Neural cell (in vitro differentiated cells): ENCODE data around the gene PTPRO. TPM values are rescaled to one million over a fixed set of nuclear protein-coding genes. Genes with fewer than 3 reads are reported as not detected.

Experiments
- H2AFZ ChIP-seq: fragments of 200-600, 300-800 bp; sonication (generic), shearing (Covaris generic); 2 replicates; pipeline ENCODE4 v1.6.0; 2014; ENCODE audit warnings: low read depth, mild to moderate bottlenecking, antibody characterized with exemption, low read length, moderate library complexity
- H3F3A ChIP-seq: fragments of 200-600 bp; shearing (Covaris generic); 2 replicates; pipeline ENCODE4 v1.6.1; 2016; ENCODE audit warnings: mild to moderate bottlenecking, moderate library complexity, mixed read lengths, antibody characterized with exemption, low read length; ENCODE audit not compliant: insufficient read depth, poor library complexity, severe bottlenecking
- H3K27ac ChIP-seq: fragments of 200-600, 300-800 bp; sonication (generic), shearing (Covaris generic); 2 replicates; pipeline ENCODE4 v1.5.1; 2014; ENCODE audit warnings: mild to moderate bottlenecking, low read length, moderate library complexity
- H3K27me3 ChIP-seq: fragments of 300-800, 200-600 bp; sonication (generic), shearing (Covaris generic); 2 replicates; pipeline ENCODE4 v1.6.0; 2014; ENCODE audit warnings: mild to moderate bottlenecking, low read depth, low read length, moderate library complexity; ENCODE audit not compliant: insufficient read depth
- H3K36me3 ChIP-seq: fragments of 300-800, 200-600 bp; sonication (generic), shearing (Covaris generic); 2 replicates; pipeline ENCODE4 v1.5.1; 2014; ENCODE audit warnings: mild to moderate bottlenecking, antibody characterized with exemption, low read length, moderate library complexity; ENCODE audit not compliant: insufficient read depth
- H3K4me2 ChIP-seq: fragments of 300-800, 200-600 bp; sonication (generic), shearing (Covaris generic); 2 replicates; pipeline ENCODE4 v1.6.0; 2014; ENCODE audit warnings: mild to moderate bottlenecking, low read length
- H3K4me3 ChIP-seq: fragments of 300-800, 200-600 bp; sonication (generic), shearing (Covaris generic); 2 replicates; pipeline ENCODE4 v1.5.1; 2014; ENCODE audit warnings: mild to moderate bottlenecking, low read length, moderate library complexity
- H3K79me2 ChIP-seq: fragments of 200-600 bp; shearing (Covaris generic); replicated peaks from 2 replicates; pipeline ENCODE4 v1.6.0; 2014; ENCODE audit warnings: mild to moderate bottlenecking, low read length, moderate library complexity; ENCODE audit not compliant: insufficient read depth
- H3K9ac ChIP-seq: fragments of 300-800, 200-600 bp; sonication (generic), shearing (Covaris generic); 2 replicates; pipeline ENCODE4 v1.6.1; 2016; ENCODE audit warnings: mild to moderate bottlenecking, low read length, mixed read lengths
- H3K9me2 ChIP-seq: fragments of 200-600 bp; shearing (Covaris generic); 2 replicates; pipeline ENCODE4 v1.6.1; 2016; ENCODE audit warnings: mild to moderate bottlenecking, low read length, mixed read lengths; ENCODE audit not compliant: insufficient read depth
- H3K9me3 ChIP-seq: fragments of 200-600, 300-800 bp; sonication (generic), shearing (Covaris generic); 2 replicates; pipeline ENCODE4 v1.6.1; 2016; ENCODE audit warnings: mild to moderate bottlenecking, mixed run types, low read length, moderate library complexity, mixed read lengths
- H4K20me1 ChIP-seq: fragments of 200-600 bp; shearing (Covaris generic); 2 replicates; pipeline ENCODE4 v1.6.1; 2016; ENCODE audit warnings: mild to moderate bottlenecking, mixed run types; ENCODE audit not compliant: insufficient read depth
- EP300 ChIP-seq: fragments of 450-650 bp; conservative IDR thresholded peaks from 2 replicates; pipeline ENCODE4 v1.6.1; 2014; ENCODE audit warnings: antibody characterized with exemption, mild to moderate bottlenecking, moderate library complexity; ENCODE audit not compliant: poor library complexity, severe bottlenecking
- EZH2 ChIP-seq: fragments of 200-600, 300-800 bp; shearing (Covaris generic), sonication (generic); IDR thresholded peaks from 2 replicates; pipeline ENCODE4 v1.6.1; 2014; ENCODE audit warnings: antibody characterized with exemption, low read length, borderline replicate concordance, mild to moderate bottlenecking; ENCODE audit not compliant: insufficient read depth, poor library complexity, severe bottlenecking
- MXI1 ChIP-seq: fragments of 450-650 bp; conservative IDR thresholded peaks from 2 replicates; pipeline ENCODE4 v1.6.1; 2014; ENCODE audit warnings: antibody characterized with exemption, mild to moderate bottlenecking; ENCODE audit not compliant: poor library complexity, severe bottlenecking
- POLR2AphosphoS5 ChIP-seq: IDR thresholded peaks from 2 replicates; pipeline ENCODE4 v1.6.1; 2012
- RAD21 ChIP-seq: fragments of 450-650 bp; conservative IDR thresholded peaks from 2 replicates; pipeline ENCODE4 v1.6.1; 2014; ENCODE audit warnings: antibody characterized with exemption, mild to moderate bottlenecking, moderate library complexity
- SMC3 ChIP-seq: fragments of 450-650 bp; conservative IDR thresholded peaks from 2 replicates; pipeline ENCODE4 v1.6.1; 2014; ENCODE audit warnings: antibody characterized with exemption, mild to moderate bottlenecking, moderate library complexity; ENCODE audit not compliant: poor library complexity
- TAF1 ChIP-seq: IDR thresholded peaks from 2 replicates; pipeline ENCODE4 v1.6.1; 2012; ENCODE audit warnings: low read depth
- polyA plus RNA-seq: library from polyadenylated mRNA; depleted of rRNA; stranded (reverse); fragments of >200 nt; gene quantifications from 2 replicates; pipeline ENCODE4 v1.2.3, GENCODE V29; 2014
- TF ChIP-seq, protein P1 (sequence below): IDR thresholded peaks from 2 replicates; pipeline ENCODE4 v1.6.1; 2012; ENCODE audit warnings: borderline replicate concordance
- TF ChIP-seq, protein P2 (sequence below): fragments of 450-650 bp; IDR thresholded peaks from 2 replicates; pipeline ENCODE4 v1.5.1; 2014; ENCODE audit warnings: antibody characterized with exemption, mild to moderate bottlenecking, moderate library complexity; ENCODE audit not compliant: poor library complexity, severe bottlenecking

The PTPRO gene
- polyA plus RNA-seq, 1 donor from 2014 or later = 124 TPM

DNA sequence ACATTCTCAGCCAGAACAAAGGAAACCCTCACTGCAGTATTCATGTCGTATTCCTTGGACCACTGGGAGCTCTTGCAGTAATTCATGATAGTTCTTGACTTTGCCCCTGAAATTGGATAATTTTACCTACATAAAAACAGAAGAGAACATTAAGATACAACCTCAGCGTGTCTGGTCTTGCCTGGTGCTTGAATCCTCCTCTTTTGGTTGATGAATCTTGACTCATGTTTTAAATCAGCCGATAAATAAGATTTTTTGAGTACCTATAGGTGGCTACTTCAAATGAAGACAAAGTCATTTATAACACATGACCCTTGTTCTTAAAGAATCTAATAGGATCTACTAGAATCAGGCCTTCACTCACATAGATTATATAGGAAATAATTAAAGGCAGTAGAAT lies 221.0 kb downstream of the PTPRO start:
- Histone ChIP-seq H3K27me3 (no peaks in the 10 kb centered on the region), H3K4me3 (no peak overlapping the region), H4K20me1 (no peaks in the 10 kb centered on the region), H3K9me2 (no peaks in the 10 kb centered on the region), H3K79me2 (no peaks in the 10 kb centered on the region), H3F3A (no peaks in the 10 kb centered on the region), H3K9ac (no peak overlapping the region), H3K36me3 (peaks cover 7% of the 10 kb centered on the region), H3K4me2 (no peak overlapping the region), H3K9me3 (no peaks in the 10 kb centered on the region), H2AFZ (no peak overlapping the region), H3K27ac (no peak overlapping the region)
- TF ChIP-seq MXI1 (no peak), POLR2AphosphoS5 (no peak), SMC3 (no peak), EZH2 (no peak), RAD21 (no peak), EP300 (no peak), TAF1 (no peak)
- TF ChIP-seq, protein P1, sequence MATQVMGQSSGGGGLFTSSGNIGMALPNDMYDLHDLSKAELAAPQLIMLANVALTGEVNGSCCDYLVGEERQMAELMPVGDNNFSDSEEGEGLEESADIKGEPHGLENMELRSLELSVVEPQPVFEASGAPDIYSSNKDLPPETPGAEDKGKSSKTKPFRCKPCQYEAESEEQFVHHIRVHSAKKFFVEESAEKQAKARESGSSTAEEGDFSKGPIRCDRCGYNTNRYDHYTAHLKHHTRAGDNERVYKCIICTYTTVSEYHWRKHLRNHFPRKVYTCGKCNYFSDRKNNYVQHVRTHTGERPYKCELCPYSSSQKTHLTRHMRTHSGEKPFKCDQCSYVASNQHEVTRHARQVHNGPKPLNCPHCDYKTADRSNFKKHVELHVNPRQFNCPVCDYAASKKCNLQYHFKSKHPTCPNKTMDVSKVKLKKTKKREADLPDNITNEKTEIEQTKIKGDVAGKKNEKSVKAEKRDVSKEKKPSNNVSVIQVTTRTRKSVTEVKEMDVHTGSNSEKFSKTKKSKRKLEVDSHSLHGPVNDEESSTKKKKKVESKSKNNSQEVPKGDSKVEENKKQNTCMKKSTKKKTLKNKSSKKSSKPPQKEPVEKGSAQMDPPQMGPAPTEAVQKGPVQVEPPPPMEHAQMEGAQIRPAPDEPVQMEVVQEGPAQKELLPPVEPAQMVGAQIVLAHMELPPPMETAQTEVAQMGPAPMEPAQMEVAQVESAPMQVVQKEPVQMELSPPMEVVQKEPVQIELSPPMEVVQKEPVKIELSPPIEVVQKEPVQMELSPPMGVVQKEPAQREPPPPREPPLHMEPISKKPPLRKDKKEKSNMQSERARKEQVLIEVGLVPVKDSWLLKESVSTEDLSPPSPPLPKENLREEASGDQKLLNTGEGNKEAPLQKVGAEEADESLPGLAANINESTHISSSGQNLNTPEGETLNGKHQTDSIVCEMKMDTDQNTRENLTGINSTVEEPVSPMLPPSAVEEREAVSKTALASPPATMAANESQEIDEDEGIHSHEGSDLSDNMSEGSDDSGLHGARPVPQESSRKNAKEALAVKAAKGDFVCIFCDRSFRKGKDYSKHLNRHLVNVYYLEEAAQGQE = no peak
- TF ChIP-seq, protein P2, sequence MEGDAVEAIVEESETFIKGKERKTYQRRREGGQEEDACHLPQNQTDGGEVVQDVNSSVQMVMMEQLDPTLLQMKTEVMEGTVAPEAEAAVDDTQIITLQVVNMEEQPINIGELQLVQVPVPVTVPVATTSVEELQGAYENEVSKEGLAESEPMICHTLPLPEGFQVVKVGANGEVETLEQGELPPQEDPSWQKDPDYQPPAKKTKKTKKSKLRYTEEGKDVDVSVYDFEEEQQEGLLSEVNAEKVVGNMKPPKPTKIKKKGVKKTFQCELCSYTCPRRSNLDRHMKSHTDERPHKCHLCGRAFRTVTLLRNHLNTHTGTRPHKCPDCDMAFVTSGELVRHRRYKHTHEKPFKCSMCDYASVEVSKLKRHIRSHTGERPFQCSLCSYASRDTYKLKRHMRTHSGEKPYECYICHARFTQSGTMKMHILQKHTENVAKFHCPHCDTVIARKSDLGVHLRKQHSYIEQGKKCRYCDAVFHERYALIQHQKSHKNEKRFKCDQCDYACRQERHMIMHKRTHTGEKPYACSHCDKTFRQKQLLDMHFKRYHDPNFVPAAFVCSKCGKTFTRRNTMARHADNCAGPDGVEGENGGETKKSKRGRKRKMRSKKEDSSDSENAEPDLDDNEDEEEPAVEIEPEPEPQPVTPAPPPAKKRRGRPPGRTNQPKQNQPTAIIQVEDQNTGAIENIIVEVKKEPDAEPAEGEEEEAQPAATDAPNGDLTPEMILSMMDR = no peak

DNA sequence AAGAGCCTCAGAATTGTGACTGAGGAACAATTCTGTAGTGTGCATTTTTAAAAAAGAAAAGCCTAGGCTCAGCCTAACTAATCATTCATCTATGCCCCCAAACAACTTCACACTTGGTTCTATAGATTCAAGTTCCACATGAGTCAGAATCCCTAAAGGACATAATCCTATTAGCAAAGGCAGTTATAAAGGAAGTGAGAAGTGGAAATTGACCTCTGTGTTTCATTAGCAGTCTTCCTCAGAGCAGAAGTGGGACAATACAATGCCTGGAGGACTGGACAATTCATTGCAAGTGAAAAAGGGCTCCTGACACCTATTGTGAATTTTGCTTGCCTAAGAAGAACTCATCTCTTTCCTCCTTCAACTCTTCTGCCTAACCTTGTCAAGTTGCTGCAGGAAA lies 222.3 kb downstream of the PTPRO start:
- Histone ChIP-seq H3K9me3 (no peaks in the 10 kb centered on the region), H3K79me2 (no peaks in the 10 kb centered on the region), H3K4me2 (no peak overlapping the region), H3K9me2 (no peaks in the 10 kb centered on the region), H3K36me3 (peaks cover 11% of the 10 kb centered on the region), H3K27me3 (no peaks in the 10 kb centered on the region), H2AFZ (no peak overlapping the region), H3K4me3 (no peak overlapping the region), H3K9ac (no peak overlapping the region), H4K20me1 (no peaks in the 10 kb centered on the region), H3K27ac (no peak overlapping the region), H3F3A (no peaks in the 10 kb centered on the region)
- TF ChIP-seq, protein P2 = no peak
- TF ChIP-seq EZH2 = no peak
- TF ChIP-seq POLR2AphosphoS5 = no peak
- TF ChIP-seq MXI1 = no peak
- no peak for TF ChIP-seq SMC3
- TF ChIP-seq RAD21 = no peak
- no peak for TF ChIP-seq EP300
- TF ChIP-seq, protein P1 = no peak
- TF ChIP-seq TAF1 = no peak
